HUES64 (cell line): Measurements from ENCODE around the gene KCNG3.
"Not testable (repeated sequence)": the region's sequence is repeated elsewhere in the genome, so short reads cannot be mapped to it uniquely, and the experiment has no call there.

Experiments
- H3K27ac ChIP-seq: 2 replicates; pipeline ENCODE4 v1.7.0; 2013; ENCODE audit warnings: low read depth, low read length, inconsistent platforms
- H3K27me3 ChIP-seq: 2 replicates; pipeline ENCODE4 v1.6.1; 2013; ENCODE audit warnings: mild to moderate bottlenecking, low read length; ENCODE audit not compliant: insufficient read depth
- H3K36me3 ChIP-seq: 2 replicates; pipeline ENCODE4 v1.6.1; 2013; ENCODE audit warnings: mild to moderate bottlenecking, low read length; ENCODE audit not compliant: insufficient read depth
- H3K4me1 ChIP-seq: 2 replicates; pipeline ENCODE4 v1.6.1; 2013; ENCODE audit warnings: mild to moderate bottlenecking, low read length, moderate library complexity; ENCODE audit not compliant: insufficient read depth
- H3K4me3 ChIP-seq: 2 replicates; pipeline ENCODE4 v1.5.1; 2013; ENCODE audit warnings: mild to moderate bottlenecking, low read length, moderate library complexity
- H3K9ac ChIP-seq: 2 replicates; pipeline ENCODE4 v1.6.1; 2013; ENCODE audit warnings: mild to moderate bottlenecking, low read depth, low read length
- H3K9me3 ChIP-seq: 2 replicates; pipeline ENCODE4 v1.6.1; 2013; ENCODE audit warnings: low read depth, low read length; ENCODE audit not compliant: insufficient read depth
- WGBS: fragments of 150-250, 120-280 bp; methylation state at CpG from one replicate; pipeline ENCODE4 v1.1.7; 2013; ENCODE audit warnings: missing lambda C conversion rate; 5-methylcytosine and 5-hydroxymethylcytosine counted together

KCNG3 gene

DNA sequence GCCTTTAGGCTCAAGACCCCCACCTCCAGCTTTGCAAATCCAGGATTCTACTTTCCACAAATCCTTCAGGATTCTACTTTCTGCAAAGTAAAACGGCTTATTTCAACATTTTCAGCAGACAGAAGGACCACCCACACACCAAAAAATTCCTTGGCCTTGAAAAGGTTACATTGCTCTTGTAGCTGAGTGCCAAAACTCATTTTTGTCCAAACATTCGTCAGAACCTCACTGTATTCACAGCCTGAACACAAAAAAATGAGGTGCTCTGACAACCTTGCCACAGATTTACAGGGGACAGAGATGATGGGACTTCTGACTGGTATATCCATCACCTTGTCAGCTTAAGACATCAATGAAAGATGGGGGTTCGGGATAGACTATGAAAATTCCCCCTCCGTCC lies 69.7 kb downstream of the KCNG3 start:
- 93% methylated on average over 4 of the region's 4 CpGs for WGBS
- no peak overlapping the region for H3K4me3 ChIP-seq
- H3K27ac ChIP-seq = no peak overlapping the region
- 0 out of 2 replicates have a peak, but pooled peaks cover 7% of the 10 kb centered on the region for H3K4me1 ChIP-seq
- H3K36me3 ChIP-seq = no peaks in the 10 kb centered on the region
- H3K27me3 ChIP-seq = no peaks in the 10 kb centered on the region
- no peaks in the 10 kb centered on the region for H3K9me3 ChIP-seq
- H3K9ac ChIP-seq = no peak overlapping the region

DNA sequence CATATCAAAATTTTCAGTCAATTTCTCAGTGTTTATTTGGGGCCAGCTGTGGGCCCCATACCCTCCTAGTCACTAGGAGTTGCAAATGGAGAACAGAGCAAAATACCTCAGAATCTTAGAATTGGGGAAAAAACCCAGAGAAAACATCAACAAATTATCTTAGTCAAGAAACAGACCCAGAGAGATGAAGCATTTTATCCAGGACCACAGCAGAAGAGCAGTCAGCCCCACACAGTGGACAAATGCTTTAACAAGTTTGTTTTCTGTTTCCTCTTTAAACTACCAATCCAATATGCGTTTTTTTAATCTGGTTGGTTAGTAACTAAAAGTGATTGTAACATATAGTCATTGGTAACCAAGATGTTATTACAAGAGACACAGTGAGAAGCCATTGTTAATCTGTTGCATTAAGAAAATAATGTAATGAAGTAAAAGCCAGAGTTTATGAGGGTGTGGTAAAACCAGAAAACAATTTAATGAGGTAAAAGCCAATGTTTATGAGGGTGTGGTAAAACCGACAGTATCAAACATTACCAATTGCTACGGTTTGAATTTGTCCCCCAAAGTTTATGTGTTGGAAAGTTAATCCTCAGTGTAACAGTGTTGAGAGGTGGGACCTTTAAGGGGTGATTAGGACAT lies 72.1 kb downstream of the KCNG3 start:
- Histone ChIP-seq H3K27ac (no peak overlapping the region), H3K4me3 (no peak overlapping the region), H3K36me3 (no peaks in the 10 kb centered on the region), H3K27me3 (no peaks in the 10 kb centered on the region), H3K4me1 (0 out of 2 replicates have a peak, but pooled peaks cover 7% of the 10 kb centered on the region), H3K9ac (no peak overlapping the region), H3K9me3 (no peaks in the 10 kb centered on the region)
- whole genome bisulfite sequencing = 91% methylated on average over 3 of the region's 3 CpGs

DNA sequence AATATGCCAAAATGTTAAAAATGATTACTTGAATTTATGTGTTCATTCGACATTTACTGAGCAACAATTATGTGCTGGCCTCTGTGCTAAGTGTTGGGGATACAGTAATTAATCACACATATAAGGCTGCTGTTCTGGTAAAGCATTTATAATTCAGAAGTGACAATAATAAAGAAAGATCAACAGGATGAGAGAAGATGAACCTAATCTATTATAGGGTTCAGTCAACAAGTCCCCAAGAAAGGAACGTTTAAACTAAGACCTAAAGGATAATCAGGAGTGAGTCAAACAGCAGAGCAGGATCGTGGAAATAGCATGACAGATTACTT lies 72.7 kb downstream of the KCNG3 start:
- Histone ChIP-seq H3K27me3 (no peaks in the 10 kb centered on the region), H3K9me3 (no peaks in the 10 kb centered on the region), H3K9ac (no peak overlapping the region), H3K27ac (no peak overlapping the region), H3K4me1 (0 out of 2 replicates have a peak, but pooled peaks cover 7% of the 10 kb centered on the region), H3K4me3 (no peak overlapping the region), H3K36me3 (no peaks in the 10 kb centered on the region)
- 75% methylated on average over 2 of the region's 3 CpGs for WGBS

DNA sequence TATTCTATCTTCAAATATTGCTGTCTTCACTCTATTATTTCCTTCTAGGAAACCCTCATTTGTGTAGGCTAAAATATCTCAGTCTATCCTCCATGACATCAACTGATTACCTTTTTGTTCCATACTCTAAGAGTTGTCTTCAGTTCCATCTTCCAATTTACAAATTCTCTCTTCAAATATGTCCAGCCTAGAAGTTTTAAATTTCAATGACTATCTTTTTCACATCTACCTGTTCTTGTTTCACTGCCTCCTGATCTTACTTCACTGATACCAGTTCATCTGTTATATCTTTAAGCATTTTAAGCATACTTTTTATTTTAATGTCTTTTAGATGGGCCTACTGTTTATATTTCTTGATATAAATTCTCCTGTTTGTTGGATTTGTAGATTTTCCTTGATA lies 79.1 kb downstream of the KCNG3 start:
- Histone ChIP-seq H3K4me1 (no peaks in the 10 kb centered on the region), H3K9me3 (peaks cover 23% of the 10 kb centered on the region)

DNA sequence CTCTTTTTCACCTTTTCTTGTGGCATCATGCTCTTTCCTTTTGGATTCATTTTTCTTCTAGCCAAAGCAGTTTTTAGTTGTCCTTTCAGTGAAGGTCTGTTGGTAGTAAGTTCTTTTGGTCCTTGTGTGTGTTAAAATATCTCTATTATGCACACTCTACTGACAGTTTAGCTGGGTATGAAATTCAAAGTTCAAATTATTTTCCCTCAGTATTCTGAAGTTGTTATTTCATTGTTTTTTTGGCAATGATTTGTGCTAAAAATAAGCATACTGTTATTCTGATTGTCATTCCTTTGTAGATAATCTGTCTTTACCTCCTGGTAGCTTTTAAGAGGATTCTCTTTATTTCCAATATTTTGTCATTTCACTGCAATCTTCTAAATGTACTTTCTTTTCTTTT lies 79.6 kb downstream of the KCNG3 start:
- H3K4me1 ChIP-seq = no peaks in the 10 kb centered on the region
- no peak overlapping the region for H3K9ac ChIP-seq
- H3K36me3 ChIP-seq = peaks cover 23% of the 10 kb centered on the region
- peaks cover 23% of the 10 kb centered on the region for H3K9me3 ChIP-seq
- H3K4me3 ChIP-seq = no peak overlapping the region
- H3K27ac ChIP-seq = no peak overlapping the region
- H3K27me3 ChIP-seq = no peaks in the 10 kb centered on the region

More for the DNA sequence above, 79.1 kb downstream of the KCNG3 start:
- H3K27ac ChIP-seq = no peak overlapping the region
- H3K36me3 ChIP-seq = peaks cover 20% of the 10 kb centered on the region
- no peak overlapping the region for H3K9ac ChIP-seq
- no peaks in the 10 kb centered on the region for H3K27me3 ChIP-seq
- no peak overlapping the region for H3K4me3 ChIP-seq

DNA sequence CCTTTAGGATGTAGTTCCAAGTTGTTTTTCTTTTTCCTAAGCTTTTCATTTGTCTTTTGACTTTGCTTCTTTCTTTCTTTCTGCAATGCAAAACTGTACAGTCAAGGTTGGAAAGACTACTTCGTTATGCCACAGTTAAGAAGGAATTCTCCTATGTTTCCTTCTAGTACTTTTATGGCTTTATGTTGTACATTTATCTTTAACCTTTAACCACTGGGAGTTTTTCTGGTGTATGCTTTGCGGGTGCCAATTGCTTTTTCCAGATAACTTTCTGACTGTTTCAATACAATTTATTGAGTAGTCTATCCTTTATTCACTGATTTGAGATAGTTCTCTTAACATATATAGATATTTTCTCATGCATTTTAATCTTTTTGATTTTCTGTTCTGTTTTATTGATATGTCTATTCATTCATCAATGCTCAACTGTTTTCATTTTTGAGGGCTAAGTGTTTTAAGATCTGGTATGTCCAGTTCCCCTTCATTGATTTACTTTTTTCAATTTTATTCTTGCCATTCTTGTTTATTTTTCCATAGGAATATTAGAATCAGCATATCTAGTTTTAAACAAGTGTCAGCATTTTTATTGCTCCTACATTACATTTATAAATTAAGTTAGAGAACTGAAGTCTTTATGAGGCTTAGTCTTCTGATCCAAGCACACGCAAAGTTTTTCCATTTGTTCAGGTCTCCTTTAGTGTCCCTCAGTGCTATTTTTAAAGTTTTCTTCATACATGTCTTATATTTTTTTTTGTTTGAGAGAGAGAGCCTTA lies 82.9 kb downstream of the KCNG3 start:
- 100% methylated on average over 2 of the region's 3 CpGs for WGBS
- Histone ChIP-seq H3K4me3 (no peak overlapping the region), H3K36me3 (peaks cover 26% of the 10 kb centered on the region), H3K27ac (no peak overlapping the region), H3K27me3 (no peaks in the 10 kb centered on the region), H3K9ac (no peak overlapping the region), H3K9me3 (peaks cover 30% of the 10 kb centered on the region), H3K4me1 (no peaks in the 10 kb centered on the region)

DNA sequence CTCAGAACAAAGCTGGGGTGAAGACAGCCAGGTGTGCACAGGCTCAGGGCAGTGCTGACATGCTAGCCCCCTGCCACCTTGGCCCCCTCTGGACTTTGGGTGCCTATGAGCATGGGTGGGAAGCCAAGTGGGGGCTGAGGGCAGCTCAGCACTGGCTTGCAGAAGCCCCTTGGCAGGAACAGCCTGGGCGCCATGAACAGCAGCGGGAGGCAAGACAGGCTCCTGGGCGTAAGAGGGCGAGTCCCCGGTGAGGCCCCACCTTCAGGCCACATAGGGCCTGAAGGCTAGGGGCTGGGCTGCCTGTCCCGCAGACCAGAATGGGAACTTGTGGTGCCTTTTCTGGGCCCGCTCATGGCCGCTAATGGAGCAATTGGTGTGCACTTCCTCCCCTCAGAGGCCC lies 85.8 kb downstream of the KCNG3 start:
- H3K36me3 ChIP-seq = peaks cover 12% of the 10 kb centered on the region
- 0 out of 2 replicates have a peak, but pooled peaks cover 7% of the 10 kb centered on the region for H3K9me3 ChIP-seq
- no peak overlapping the region for H3K4me3 ChIP-seq
- no peak overlapping the region for H3K9ac ChIP-seq
- H3K27ac ChIP-seq = no peak overlapping the region
- no peaks in the 10 kb centered on the region for H3K27me3 ChIP-seq
- WGBS = 95% methylated on average over 8 of the region's 8 CpGs
- H3K4me1 ChIP-seq = no peaks in the 10 kb centered on the region

DNA sequence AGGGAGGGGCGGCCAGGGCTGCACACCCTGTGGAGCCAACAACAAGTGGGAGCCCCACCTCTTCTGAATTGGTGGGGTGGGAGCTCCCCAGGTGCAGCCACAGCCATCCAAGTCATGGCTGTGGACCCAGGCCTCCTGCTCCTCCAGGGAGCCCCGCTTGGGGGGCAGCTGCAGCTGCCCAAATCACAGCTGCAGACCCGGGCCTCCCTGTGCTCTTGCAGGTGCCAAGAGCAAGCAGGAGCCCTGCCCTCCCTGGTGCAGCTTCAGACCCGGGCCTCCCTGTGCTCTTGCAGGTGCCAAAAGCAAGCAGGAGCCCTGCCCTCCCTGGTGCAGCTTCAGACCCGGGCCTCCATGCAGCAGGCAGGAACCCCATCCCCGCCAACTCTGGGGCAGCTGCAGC lies 86.3 kb downstream of the KCNG3 start:
- Histone ChIP-seq H3K9ac (no peak overlapping the region), H3K4me3 (no peak overlapping the region), H3K27ac (no peak overlapping the region), H3K4me1 (no peaks in the 10 kb centered on the region), H3K36me3 (peaks cover 12% of the 10 kb centered on the region), H3K27me3 (no peaks in the 10 kb centered on the region), H3K9me3 (0 out of 2 replicates have a peak, but pooled peaks cover 7% of the 10 kb centered on the region)
- WGBS = 94% methylated on average over 6 of the region's 6 CpGs

DNA sequence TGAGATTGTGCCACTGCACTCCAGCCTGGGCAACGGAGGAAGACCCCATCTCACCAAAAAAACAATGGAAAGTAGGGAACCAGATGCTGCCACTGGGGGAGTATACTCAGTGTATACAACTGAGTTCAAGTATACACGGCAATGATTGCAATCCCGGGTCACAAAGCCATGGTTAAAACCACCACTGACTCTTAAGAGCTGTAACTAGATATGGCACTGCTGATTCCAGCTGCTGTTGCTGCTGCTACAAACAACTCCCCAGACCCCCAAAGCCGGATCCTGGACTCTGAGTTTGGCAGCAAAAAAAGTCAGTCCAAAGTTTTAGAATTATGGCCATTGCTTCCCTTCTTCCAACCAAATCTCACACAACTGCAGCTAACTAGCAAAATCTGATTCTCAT lies 89.1 kb downstream of the KCNG3 start:
- Histone ChIP-seq H3K4me3 (no peak overlapping the region), H3K4me1 (no peaks in the 10 kb centered on the region), H3K27me3 (no peaks in the 10 kb centered on the region), H3K36me3 (peaks cover 8% of the 10 kb centered on the region; the same call in 1 of the 2 replicates), H3K9me3 (0 out of 2 replicates have a peak, but pooled peaks cover 7% of the 10 kb centered on the region), H3K27ac (no peak overlapping the region), H3K9ac (no peak overlapping the region)
- 92% methylated on average over 4 of the region's 4 CpGs for WGBS

DNA sequence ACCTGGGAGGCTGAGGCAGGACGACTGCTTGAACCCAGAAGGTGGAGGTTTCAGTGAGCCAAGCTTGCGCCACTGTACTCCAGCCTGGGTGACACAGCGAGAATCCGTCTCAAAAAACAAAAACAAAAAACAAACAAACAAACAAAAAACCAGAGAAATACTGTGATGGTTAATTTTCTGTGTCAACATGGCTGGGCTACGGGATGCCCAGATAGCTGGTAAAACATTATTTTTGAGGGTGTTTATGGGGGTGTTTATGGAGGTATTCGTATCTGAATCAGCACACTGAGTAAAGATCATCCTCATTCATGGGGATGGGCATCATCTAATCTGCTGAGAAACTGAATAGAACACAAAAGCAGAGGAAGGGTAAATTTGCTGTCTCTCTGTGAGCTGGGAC lies 92.0 kb downstream of the KCNG3 start:
- WGBS = 89% methylated on average over 5 of the region's 6 CpGs
- Histone ChIP-seq H3K9ac (no peak overlapping the region), H3K4me3 (no peak overlapping the region), H3K27ac (no peak overlapping the region), H3K9me3 (no peaks in the 10 kb centered on the region), H3K27me3 (no peaks in the 10 kb centered on the region), H3K4me1 (no peaks in the 10 kb centered on the region), H3K36me3 (no peaks in the 10 kb centered on the region)

DNA sequence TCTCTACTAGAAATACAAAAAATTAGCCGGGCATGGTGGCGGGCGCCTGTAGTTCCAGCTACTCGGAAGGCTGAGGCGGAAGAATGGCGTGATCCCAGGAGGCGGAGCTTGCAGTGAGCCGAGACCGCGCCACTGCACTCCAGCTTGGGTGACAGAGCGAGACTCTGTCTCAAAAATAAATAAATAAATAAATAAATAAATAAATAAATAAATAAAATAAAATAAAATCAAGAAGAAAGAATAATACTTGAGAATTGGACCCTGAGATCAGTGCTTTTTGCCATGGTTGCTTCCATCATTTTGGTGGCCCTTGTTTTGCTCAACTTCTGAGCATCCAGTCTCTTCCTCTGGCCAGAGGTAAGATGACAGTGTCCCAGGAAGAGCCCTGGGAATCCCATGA lies 95.7 kb downstream of the KCNG3 start:
- H3K27me3 ChIP-seq, H3K9me3 ChIP-seq, H3K27ac ChIP-seq, H3K4me3 ChIP-seq, H3K36me3 ChIP-seq, H3K4me1 ChIP-seq, H3K9ac ChIP-seq: not testable (repeated sequence)
- WGBS = 95% methylated on average over 10 of the region's 11 CpGs
